HepG2 (cell line): ENCODE results near the gene RSBN1L. TPM values are rescaled to one million over a fixed set of nuclear protein-coding genes. Genes with fewer than 3 reads are reported as not detected.

ENCODE experiments used
- ATAC-seq: fragments of 200-7000 bp; cut with Tn5 transposase; 3 replicates; pipeline ENCODE4 v1.9.1; 2020; ENCODE audit warnings: mild to moderate bottlenecking, moderate library complexity
- BruUV-seq: library from RNA; stranded (reverse); fragments of 400-500 nt; replicated peaks from 2 replicates; lab custom pipeline; 2021; lab: Mats Ljungman, UMichigan
- CTCF ChIA-PET: fragments of 300-600 bp; formaldehyde crosslinking; extraction: SDS; loops from one replicate; lab custom pipeline; 2021; ENCODE audit warnings: low total read pairs, inconsistent platforms, low intra/inter-chr PET ratio; lab: Yijun Ruan, JAX
- POLR2A ChIA-PET: fragments of 350-600 bp; sonication (Branson Sonifier 250); formaldehyde crosslinking; loops from one replicate; lab custom pipeline; 2020; ENCODE audit warnings: antibody characterized with exemption, inconsistent platforms; lab: Yijun Ruan, JAX
- DNase-seq: peaks from one replicate; pipeline ENCODE4 v3.0.0-alpha.2; 2015; ENCODE audit warnings: low spot score
- FAIRE-seq: peaks from 3 replicates; lab custom pipeline; 2011; peaks lifted over from hg19 to GRCh38; lab: Jason Lieb, UNC
- H2AFZ ChIP-seq: one replicate; pipeline ENCODE4 v1.6.1; 2011; ENCODE audit warnings: low read length, inconsistent platforms
- H3K27ac ChIP-seq: fragments of 300-600 bp; 3 replicates; pipeline ENCODE4 v1.8.0; 2011; ENCODE audit warnings: mixed run types, mild to moderate bottlenecking, mixed read lengths, low read length, inconsistent platforms; ENCODE audit not compliant: insufficient read depth; ENCODE audit errors: extremely low read length
- H3K27me3 ChIP-seq, 2 experiments: fragments of 200-600 bp in 1 of 2; 2 replicates in 1 of 2; 3 replicates in 1 of 2; pipeline versions ENCODE4 v1.6.0 to v1.8.0; 2011; ENCODE audit warnings: low read length in 2 of 2, mild to moderate bottlenecking in 2 of 2, moderate library complexity in 2 of 2, inconsistent platforms in 1 of 2; ENCODE audit not compliant: insufficient read depth in 2 of 2, control insufficient read depth in 1 of 2
- H3K36me3 ChIP-seq, 2 experiments: fragments of 200-600 bp in 1 of 2; replicated peaks in 1 of 2; 2 replicates in 1 of 2; 3 replicates in 1 of 2; pipeline versions ENCODE4 v1.5.1 to v1.8.0; 2011; ENCODE audit warnings: low read length in 2 of 2, inconsistent platforms in 1 of 2; ENCODE audit not compliant: insufficient read depth in 2 of 2, control insufficient read depth in 1 of 2
- H3K4me1 ChIP-seq: 2 replicates; pipeline ENCODE4 v1.5.1; 2012; ENCODE audit warnings: low read length, inconsistent platforms; ENCODE audit not compliant: insufficient read depth
- H3K4me2 ChIP-seq: 2 replicates; pipeline ENCODE4 v1.6.0; 2011; ENCODE audit warnings: low read depth, low read length, inconsistent platforms
- H3K4me3 ChIP-seq, 3 experiments: fragments of 200-600 bp in 1 of 3; sonication (generic), shearing (Covaris generic) in 1 of 3; replicated peaks in 1 of 3; 2 replicates each; pipeline ENCODE4 v1.5.1; 2011 to 2016; ENCODE audit warnings: low read length in 3 of 3, inconsistent platforms in 2 of 3, low read depth in 2 of 3, mild to moderate bottlenecking in 2 of 3, control low read depth in 1 of 3, mixed read lengths in 1 of 3; ENCODE audit not compliant: insufficient read depth in 1 of 3
- H3K79me2 ChIP-seq: one replicate; pipeline ENCODE4 v1.6.1; 2011; ENCODE audit warnings: low read length, inconsistent platforms; ENCODE audit not compliant: insufficient read depth
- H3K9ac ChIP-seq: 2 replicates; pipeline ENCODE4 v1.6.0; 2011; ENCODE audit warnings: mild to moderate bottlenecking, low read depth, low read length, inconsistent platforms; ENCODE audit not compliant: insufficient read depth
- H3K9me3 ChIP-seq: 2 replicates; pipeline ENCODE4 v1.5.1; 2012; ENCODE audit warnings: mild to moderate bottlenecking, low read length
- H4K20me1 ChIP-seq: 2 replicates; pipeline ENCODE4 v1.6.0; 2011; ENCODE audit warnings: inconsistent platforms, mild to moderate bottlenecking, low read length, moderate library complexity; ENCODE audit not compliant: insufficient read depth
- CSRNP2 ChIP-seq: sonication (generic); formaldehyde crosslinking; conservative IDR thresholded peaks from 2 replicates; pipeline ENCODE4 v1.8.0; 2022; ENCODE audit warnings: low read depth, missing genetic modification reagents
- RERE ChIP-seq: IDR thresholded peaks from 2 replicates; pipeline ENCODE4 v1.6.1; 2016; ENCODE audit warnings: low read depth, missing genetic modification reagents, missing compliant biosample characterization
- WGBS: methylation state at CpG from one replicate; pipeline ENCODE4 v1.1.6; 2017; ENCODE audit warnings: low lambda C conversion rate; 5-methylcytosine and 5-hydroxymethylcytosine counted together
- in situ Hi-C: cut with HindIII; loops from 2 replicates; pipeline ENCODE4 v1.10.0; 2017; ENCODE audit warnings: low pct_unique_long_range_greater_than_20kb; ENCODE audit not compliant: extremely low pct_ligation_motif_present
- intact Hi-C: fragments of 100-400 bp; cut with micrococcal nuclease; formaldehyde crosslinking; loops from one replicate; pipeline ENCODE4 v1.10.0; 2022; ENCODE audit not compliant: unreplicated experiment
- polyA plus RNA-seq, 8 experiments: library from polyadenylated mRNA; depleted of rRNA in 3 of 8; stranded (reverse) in 7 of 8; unstranded in 1 of 8; fragments of >200 nt; fragmentation: Illumina TruSeq in 4 of 8; extraction: Trizol in 4 of 8; gene quantifications; 2 replicates each; pipeline versions ENCODE4 v1.2.1 to v1.2.3, GENCODE V29; 2011 to 2016; ENCODE audit warnings: low read depth in 4 of 8, missing spikeins in 1 of 8, mixed read lengths in 1 of 8; ENCODE audit not compliant: insufficient read depth in 1 of 8
- total RNA-seq, 5 experiments: library from RNA; depleted of rRNA; stranded (reverse); fragments of >200 nt; fragmentation: Illumina TruSeq; extraction: Trizol; gene quantifications; 2 replicates each; pipeline ENCODE4 v1.2.3, GENCODE V29; 2016; ENCODE audit warnings: low read depth in 1 of 5

The RSBN1L gene
- total and polyA plus RNA-seq, 2 of the 13 experiments (the other 11 are each of a cell fraction or from before 2014, with no cell fraction given), result 7.7 to 21.3 TPM

- in situ Hi-C loops, result no loop called here
- ATAC-seq (no peak), FAIRE-seq (no peak), DNase-seq (no peak)
- POLR2A ChIA-PET, result no interaction called here
- 47% methylated on average over 4 of the region's 4 CpGs for WGBS
- H3K36me3 ChIP-seq, result no peaks in the 10 kb centered on the region; a peak in 1 of 5 replicates
- H3K4me3 ChIP-seq, result peak overlapping the region; percentile 31 to 87 (median 79)
- no peaks in the 10 kb centered on the region for H3K9me3 ChIP-seq
- BruUV-seq, result no TSS peak
- H2AFZ ChIP-seq, result no peak overlapping the region
- intact Hi-C loops, result no loop called here
- peak overlapping the region; percentile 79; the same call in 1 of the 2 replicates for H3K9ac ChIP-seq
- peaks cover 37% of the 10 kb centered on the region for H3K4me1 ChIP-seq
- no peak for TF ChIP-seq RERE
- no peak for TF ChIP-seq CSRNP2 (CRISPR knock-in tag)
- H3K27me3 ChIP-seq, result no peaks in the 10 kb centered on the region; a peak in 1 of 5 replicates
- peak overlapping the region; percentile 68 for H3K4me2 ChIP-seq
- H3K79me2 ChIP-seq, result peaks cover 29% of the 10 kb centered on the region
- H4K20me1 ChIP-seq, result no peaks in the 10 kb centered on the region; the same call in 1 of the 2 replicates
- CTCF ChIA-PET, result no interaction called here
- H3K27ac ChIP-seq, result no peak overlapping the region
These were observed 103.9 kb downstream of the RSBN1L start for GRCh38 chr7:77800158-77800557.
